ENCODE measurements around the gene CTSS.

The CTSS gene

DNA sequence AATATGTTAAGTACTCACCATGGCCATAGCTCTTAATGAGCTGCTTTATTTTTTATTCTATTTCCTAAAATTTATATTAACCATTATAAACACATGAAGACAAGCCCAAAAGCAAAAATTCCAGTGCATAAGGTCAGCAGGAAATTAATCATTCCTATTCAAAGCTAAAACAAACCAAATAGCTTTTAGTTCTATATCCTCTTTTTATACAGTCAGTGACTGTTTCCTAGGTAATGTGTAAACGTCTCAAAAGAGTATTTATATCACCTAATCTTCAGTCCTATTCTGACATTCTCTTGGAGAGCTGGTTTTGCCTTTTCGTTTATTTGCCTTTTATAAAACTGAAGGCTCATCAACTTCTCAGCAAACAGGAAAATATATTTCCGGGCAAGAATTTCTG is 72.9 kb downstream of the CTSS start:
- Histone ChIP-seq H3K4me3 (ENCODE audit: low read depth, low read length) (no peak overlapping the region), H3K36me3 (ENCODE audit: control insufficient read depth, insufficient read depth, low read length) (peaks cover 5% of the 10 kb centered on the region), H3K4me1 (ENCODE audit: control insufficient read depth, insufficient read depth, low read length) (no peaks in the 10 kb centered on the region), H3K9me3 (ENCODE audit: control insufficient read depth, insufficient read depth, low read length) (no peaks in the 10 kb centered on the region), H3K9ac (ENCODE audit: low read depth, low read length) (no peak overlapping the region), H3K27me3 (ENCODE audit: control insufficient read depth, insufficient read depth, low read length) (no peaks in the 10 kb centered on the region)

DNA sequence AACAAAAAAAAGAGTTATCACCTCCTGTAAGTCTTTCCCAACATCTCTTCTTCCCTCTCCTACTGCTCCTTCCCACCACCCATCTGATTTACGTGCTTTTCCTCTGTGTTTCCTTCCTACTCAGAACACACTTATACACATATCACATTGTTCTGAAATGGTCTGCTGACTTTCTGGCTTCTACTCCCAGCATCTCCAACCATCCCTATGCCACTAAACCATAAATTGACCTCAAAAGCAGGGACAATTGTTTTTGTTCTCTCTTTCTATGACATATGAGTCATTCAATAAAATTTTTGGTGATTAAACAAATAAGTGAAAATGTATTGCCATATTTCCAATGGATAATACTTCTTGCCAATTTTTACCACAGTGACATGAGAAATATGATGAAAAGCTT is 76.8 kb downstream of the CTSS start:
- H3K4me1 ChIP-seq (ENCODE audit: control insufficient read depth, insufficient read depth, low read length): peaks cover 3% of the 10 kb centered on the region
- no peaks in the 10 kb centered on the region for H3K9me3 ChIP-seq (ENCODE audit: control insufficient read depth, insufficient read depth, low read length)
- H3K36me3 ChIP-seq (ENCODE audit: control insufficient read depth, insufficient read depth, low read length): peaks cover 7% of the 10 kb centered on the region
- H3K27me3 ChIP-seq (ENCODE audit: control insufficient read depth, insufficient read depth, low read length): no peaks in the 10 kb centered on the region
- no peak overlapping the region for H3K9ac ChIP-seq (ENCODE audit: low read depth, low read length)
- no peak overlapping the region for H3K4me3 ChIP-seq (ENCODE audit: low read depth, low read length)

DNA sequence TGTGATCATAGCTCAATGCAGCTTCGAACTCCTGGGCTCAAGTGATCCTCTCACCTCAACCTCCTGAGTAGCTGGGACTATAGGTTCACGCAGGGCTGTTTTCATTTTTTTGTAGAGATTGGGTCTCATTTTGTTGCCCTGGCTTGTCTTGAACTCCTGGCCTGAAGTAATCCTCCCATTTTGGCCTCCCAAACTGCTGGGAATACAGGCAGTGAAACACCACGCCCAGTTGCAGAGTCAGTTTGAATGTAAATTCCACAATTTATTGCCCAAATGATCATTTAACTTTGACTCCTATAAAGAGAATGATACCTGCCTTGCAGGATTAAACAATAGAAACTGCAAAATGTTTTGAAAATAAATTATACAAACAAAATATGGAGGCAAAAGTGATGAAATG is 79.3 kb downstream of the CTSS start:
- Histone ChIP-seq H3K4me1 (ENCODE audit: control insufficient read depth, insufficient read depth, low read length) (peaks cover 4% of the 10 kb centered on the region), H3K27me3 (ENCODE audit: control insufficient read depth, insufficient read depth, low read length) (no peaks in the 10 kb centered on the region), H3K4me3 (ENCODE audit: low read depth, low read length) (no peak overlapping the region), H3K36me3 (ENCODE audit: control insufficient read depth, insufficient read depth, low read length) (peaks cover 2% of the 10 kb centered on the region), H3K9me3 (ENCODE audit: control insufficient read depth, insufficient read depth, low read length) (no peaks in the 10 kb centered on the region), H3K9ac (ENCODE audit: low read depth, low read length) (no peak overlapping the region)

GRCh38 chr1:150683914-150684313 is 81.7 kb downstream of the CTSS start:
- Histone ChIP-seq H3K36me3 (ENCODE audit: control insufficient read depth, insufficient read depth, low read length) (peaks cover 2% of the 10 kb centered on the region), H3K9me3 (ENCODE audit: control insufficient read depth, insufficient read depth, low read length) (no peaks in the 10 kb centered on the region), H3K4me1 (ENCODE audit: control insufficient read depth, insufficient read depth, low read length) (peaks cover 4% of the 10 kb centered on the region), H3K4me3 (ENCODE audit: low read depth, low read length) (no peak overlapping the region), H3K27me3 (ENCODE audit: control insufficient read depth, insufficient read depth, low read length) (no peaks in the 10 kb centered on the region), H3K9ac (ENCODE audit: low read depth, low read length) (no peak overlapping the region)

Data from iPS-15b (cell line).